ENCODE measurements around the gene ZDHHC14. TPM values are rescaled to one million over a fixed set of nuclear protein-coding genes. Genes with fewer than 3 reads are reported as not detected.

ZDHHC14 gene
- total RNA-seq, 1 experiment from 2014 or later: 3.2 TPM

DNA sequence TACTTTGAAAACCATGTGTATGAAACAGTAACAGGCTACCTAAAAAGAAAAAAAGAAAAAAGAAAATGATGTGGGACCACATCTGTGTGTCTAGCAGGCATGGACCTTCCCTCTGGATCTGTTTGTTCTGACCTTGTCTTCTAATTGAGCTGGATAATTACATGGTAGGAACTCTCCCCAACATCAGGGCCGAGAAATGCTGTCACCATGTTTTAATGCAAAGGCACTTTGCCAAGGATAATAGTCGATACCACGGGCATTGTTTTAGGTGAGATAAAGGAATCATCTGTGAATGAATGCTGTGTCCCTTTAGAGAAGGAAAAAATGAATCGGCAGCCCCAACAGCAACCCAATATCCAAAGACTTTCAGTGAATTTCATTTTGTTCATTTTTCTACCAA lies 149.1 kb downstream of the ZDHHC14 start:
- ChIA-PET CTCF (no interaction called here), POLR2A (ENCODE audit: low non-redundant PET) (no interaction called here)
- no peaks in the 10 kb centered on the region for H3K36me3 ChIP-seq (ENCODE audit: insufficient read depth, low read length, poor library complexity, severe bottlenecking)
- intact Hi-C loops (cut with micrococcal nuclease; ENCODE audit: unreplicated experiment): no loop called here
- H3K4me1 ChIP-seq (ENCODE audit: insufficient read depth, low read length, poor library complexity, severe bottlenecking): peaks cover 1% of the 10 kb centered on the region
- no peaks in the 10 kb centered on the region for H3K27me3 ChIP-seq (replicated peaks; ENCODE audit: insufficient read depth, low read depth, low read length, poor library complexity)
- BruUV-seq (replicated peaks): no TSS peak
- H3K4me3 ChIP-seq (ENCODE audit: low read depth, low read length, poor library complexity, severe bottlenecking): no peak overlapping the region
- no peaks in the 10 kb centered on the region for H3K9me3 ChIP-seq (ENCODE audit: low read depth, low read length, poor library complexity, severe bottlenecking)
- no peak overlapping the region for H3K27ac ChIP-seq (ENCODE audit: low read depth, low read length, poor library complexity, severe bottlenecking)
- no peak for DNase-seq (ENCODE audit: low spot score)
- TF ChIP-seq, protein P1, sequence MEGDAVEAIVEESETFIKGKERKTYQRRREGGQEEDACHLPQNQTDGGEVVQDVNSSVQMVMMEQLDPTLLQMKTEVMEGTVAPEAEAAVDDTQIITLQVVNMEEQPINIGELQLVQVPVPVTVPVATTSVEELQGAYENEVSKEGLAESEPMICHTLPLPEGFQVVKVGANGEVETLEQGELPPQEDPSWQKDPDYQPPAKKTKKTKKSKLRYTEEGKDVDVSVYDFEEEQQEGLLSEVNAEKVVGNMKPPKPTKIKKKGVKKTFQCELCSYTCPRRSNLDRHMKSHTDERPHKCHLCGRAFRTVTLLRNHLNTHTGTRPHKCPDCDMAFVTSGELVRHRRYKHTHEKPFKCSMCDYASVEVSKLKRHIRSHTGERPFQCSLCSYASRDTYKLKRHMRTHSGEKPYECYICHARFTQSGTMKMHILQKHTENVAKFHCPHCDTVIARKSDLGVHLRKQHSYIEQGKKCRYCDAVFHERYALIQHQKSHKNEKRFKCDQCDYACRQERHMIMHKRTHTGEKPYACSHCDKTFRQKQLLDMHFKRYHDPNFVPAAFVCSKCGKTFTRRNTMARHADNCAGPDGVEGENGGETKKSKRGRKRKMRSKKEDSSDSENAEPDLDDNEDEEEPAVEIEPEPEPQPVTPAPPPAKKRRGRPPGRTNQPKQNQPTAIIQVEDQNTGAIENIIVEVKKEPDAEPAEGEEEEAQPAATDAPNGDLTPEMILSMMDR (conservative IDR thresholded peaks at IDR 0.05; ENCODE audit: low read depth, low read length): no peak
- no peak for TF ChIP-seq EZH2 (IDR thresholded peaks at IDR 0.05; ENCODE audit: borderline replicate concordance, low read depth, low read length, poor library complexity, severe bottlenecking)

DNA sequence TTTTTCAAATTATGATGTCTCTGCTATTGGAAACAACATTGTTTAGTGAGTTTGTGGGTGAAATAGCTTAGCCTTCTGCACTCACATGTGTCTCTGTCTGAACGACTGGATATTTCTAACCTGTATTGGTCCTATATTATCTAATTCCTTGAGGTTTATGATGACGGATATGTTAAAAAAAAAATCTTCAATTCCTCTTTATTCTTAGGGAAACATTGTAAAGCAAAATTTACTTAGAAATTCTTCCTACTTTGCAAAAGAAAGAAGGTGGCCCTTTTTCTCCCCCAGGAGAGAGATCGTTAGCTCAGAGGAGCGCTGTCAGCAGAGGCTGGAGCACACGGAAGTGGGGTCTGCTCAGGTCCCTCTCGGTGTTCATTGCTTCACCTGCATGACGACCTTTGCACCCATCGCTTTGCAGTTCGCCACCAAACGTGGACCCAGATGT lies 149.8 kb downstream of the ZDHHC14 start:
- H3K4me3 ChIP-seq (ENCODE audit: low read depth, low read length, poor library complexity, severe bottlenecking): no peak overlapping the region
- no peaks in the 10 kb centered on the region for H3K36me3 ChIP-seq (ENCODE audit: insufficient read depth, low read length, poor library complexity, severe bottlenecking)
- H3K4me1 ChIP-seq (ENCODE audit: insufficient read depth, low read length, poor library complexity, severe bottlenecking): peaks cover 7% of the 10 kb centered on the region
- H3K9me3 ChIP-seq (ENCODE audit: low read depth, low read length, poor library complexity, severe bottlenecking): no peaks in the 10 kb centered on the region
- TF ChIP-seq, protein P1 (conservative IDR thresholded peaks at IDR 0.05; ENCODE audit: low read depth, low read length): no peak
- BruUV-seq (replicated peaks): no TSS peak
- no peaks in the 10 kb centered on the region for H3K27me3 ChIP-seq (replicated peaks; ENCODE audit: insufficient read depth, low read depth, low read length, poor library complexity)
- DNase-seq (ENCODE audit: low spot score): no peak
- H3K27ac ChIP-seq (ENCODE audit: low read depth, low read length, poor library complexity, severe bottlenecking): no peak overlapping the region
- intact Hi-C loops (cut with micrococcal nuclease; ENCODE audit: unreplicated experiment): no loop called here
- ChIA-PET CTCF (no interaction called here), POLR2A (ENCODE audit: low non-redundant PET) (no interaction called here)

DNA sequence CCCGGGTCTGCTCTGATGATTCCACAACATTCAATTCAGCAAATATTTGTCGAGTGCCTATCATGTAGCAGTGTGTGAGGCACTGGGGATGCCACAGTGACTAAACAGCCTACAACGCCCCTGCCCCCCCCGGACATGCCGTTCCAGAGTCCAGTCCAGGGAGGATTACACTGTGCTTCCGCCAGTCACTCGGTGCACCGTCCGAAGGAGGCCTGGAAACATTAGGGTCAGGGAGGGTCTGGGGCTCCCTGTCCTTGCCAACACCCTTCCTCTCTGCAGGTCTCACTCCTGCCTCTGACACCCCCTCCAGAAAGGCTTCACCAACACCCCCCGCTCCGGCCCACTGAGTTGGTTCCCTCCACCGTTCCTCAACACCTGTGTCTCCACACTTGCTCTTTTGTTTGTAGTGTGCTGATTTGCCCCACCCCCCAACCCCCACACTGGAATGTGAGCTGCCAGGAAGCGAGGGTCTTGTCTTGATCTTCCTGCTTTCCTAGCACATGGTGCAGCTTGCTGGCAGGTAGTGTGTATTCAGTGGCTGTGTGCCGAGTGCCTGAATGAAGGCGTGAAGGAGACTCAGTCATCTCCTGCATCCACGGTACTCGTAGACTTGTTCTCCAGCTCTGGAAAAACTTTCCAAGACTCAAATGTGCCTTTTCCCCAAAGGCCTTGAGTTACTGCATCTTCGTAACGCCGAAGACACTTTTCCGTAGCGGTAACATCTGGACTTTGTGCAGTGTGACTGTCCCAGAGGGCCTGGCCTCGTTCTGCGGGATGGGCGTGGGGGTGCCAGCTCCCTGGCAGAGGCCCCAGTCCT lies 150.4 kb downstream of the ZDHHC14 start:
- TF ChIP-seq, protein P1 (conservative IDR thresholded peaks at IDR 0.05; ENCODE audit: low read depth, low read length): no peak
- TF ChIP-seq EZH2 (IDR thresholded peaks at IDR 0.05; ENCODE audit: borderline replicate concordance, low read depth, low read length, poor library complexity, severe bottlenecking): no peak
- no peak overlapping the region for H3K27ac ChIP-seq (ENCODE audit: low read depth, low read length, poor library complexity, severe bottlenecking)
- H3K27me3 ChIP-seq (replicated peaks; ENCODE audit: insufficient read depth, low read depth, low read length, poor library complexity): no peaks in the 10 kb centered on the region
- no peaks in the 10 kb centered on the region for H3K9me3 ChIP-seq (ENCODE audit: low read depth, low read length, poor library complexity, severe bottlenecking)
- peaks cover 12% of the 10 kb centered on the region for H3K4me1 ChIP-seq (ENCODE audit: insufficient read depth, low read length, poor library complexity, severe bottlenecking)
- BruUV-seq (replicated peaks): no TSS peak
- intact Hi-C loops (cut with micrococcal nuclease; ENCODE audit: unreplicated experiment): no loop called here
- no peak for DNase-seq (ENCODE audit: low spot score)
- ChIA-PET CTCF (no interaction called here), POLR2A (ENCODE audit: low non-redundant PET) (no interaction called here)
- no peak overlapping the region for H3K4me3 ChIP-seq (ENCODE audit: low read depth, low read length, poor library complexity, severe bottlenecking)
- no peaks in the 10 kb centered on the region for H3K36me3 ChIP-seq (ENCODE audit: insufficient read depth, low read length, poor library complexity, severe bottlenecking)

All from A673 (cell line).